Right lobe of liver (tissue), 6 donors: ENCODE results near the gene GPNMB. TPM values are rescaled to one million over a fixed set of nuclear protein-coding genes. Genes with fewer than 3 reads are reported as not detected.

Experiments
- ATAC-seq, 4 donors: fragments of 200-7000 bp; cut with Tn5 transposase; one replicate each; pipeline ENCODE4 v1.9.1; 2020; ENCODE audit warnings: mild to moderate bottlenecking in 4 of 4, moderate library complexity in 4 of 4
- DNase-seq, 3 donors: peaks; one replicate each; pipeline ENCODE4 v3.0.0-alpha.2; 2020
- H3K27ac ChIP-seq, 3 donors: fragments of 200-600 bp; one replicate each; pipeline ENCODE4 v1.8.0; 2022
- H3K27me3 ChIP-seq, 2 donors: fragments of 200-600 bp; one replicate each; pipeline ENCODE4 v1.8.0; 2022
- H3K36me3 ChIP-seq, 4 donors: fragments of 200-600 bp; sonication (generic) in 1 of 4; one replicate each; pipeline versions ENCODE4 v1.5.1 to v1.8.0; 2017 to 2022; ENCODE audit warnings: control low read depth in 1 of 4
- H3K4me1 ChIP-seq, 4 donors: fragments of 200-600 bp; sonication (generic) in 1 of 4; one replicate each; pipeline versions ENCODE4 v1.5.1 to v1.8.0; 2017 to 2022; ENCODE audit warnings: control low read depth in 1 of 4
- H3K4me3 ChIP-seq, 3 donors: fragments of 200-600 bp; one replicate each; pipeline ENCODE4 v1.8.0; 2022
- H3K9me3 ChIP-seq, 4 donors: fragments of 200-600 bp; sonication (generic) in 1 of 4; one replicate each; pipeline versions ENCODE4 v1.5.1 to v1.8.0; 2017 to 2022; ENCODE audit warnings: control low read depth in 1 of 4
- POLR2A ChIP-seq: fragments of 450-650 bp; IDR thresholded peaks from one replicate; pipeline ENCODE4 v1.6.1; 2017; ENCODE audit warnings: antibody characterized with exemption, mild to moderate bottlenecking
- WGBS: methylation state at CpG from one replicate; pipeline ENCODE4 v1.1.6; 2018; ENCODE audit warnings: low coverage, low lambda C conversion rate; ENCODE audit not compliant: insufficient coverage; ENCODE audit errors: missing lambda C conversion rate; 5-methylcytosine and 5-hydroxymethylcytosine counted together
- intact Hi-C, 2 donors: fragments of 100-400 bp; cut with DNase I; formaldehyde crosslinking; loops; one replicate each; pipeline versions ENCODE4 v1.11.2 to v1.14.1; 2022
- total RNA-seq, 6 experiments: library from RNA; depleted of rRNA in 2 of 6; stranded (reverse); fragments of >200 nt in 2 of 6; fragmentation: NEBNext Ultra II Directional in 3 of 6; extraction: Animal tissue kit (Norgen Biotek cat#: 25700) in 3 of 6; gene quantifications; one replicate each; pipeline versions ENCODE4 v1.1.0 to v1.2.4, GENCODE V29; 2016 to 2023
- TF ChIP-seq, protein P1 (sequence below), 4 donors: fragments of 200-600 bp in 3 of 4; fragments of 450-650 bp in 1 of 4; IDR thresholded peaks; one replicate each; pipeline versions ENCODE4 v1.5.1 to v1.8.0; 2016 to 2022; ENCODE audit warnings: antibody characterized with exemption in 4 of 4, mild to moderate bottlenecking in 2 of 4
- donor health status: DM: no; HTN: yes; CAD: no.
- donor health status: DM: no; HTN: no; CAD: no.
- donor health status: DM: no; HTN: no; CAD: no.
- donor health status: DM: no; HTN: yes; CAD: no.
- donor health status: DM: no; HTN: yes; CAD: no.

The GPNMB gene
- total RNA-seq, 6 experiments from 2014 or later: 5.8 to 64.9 (median 13.4) TPM

DNA sequence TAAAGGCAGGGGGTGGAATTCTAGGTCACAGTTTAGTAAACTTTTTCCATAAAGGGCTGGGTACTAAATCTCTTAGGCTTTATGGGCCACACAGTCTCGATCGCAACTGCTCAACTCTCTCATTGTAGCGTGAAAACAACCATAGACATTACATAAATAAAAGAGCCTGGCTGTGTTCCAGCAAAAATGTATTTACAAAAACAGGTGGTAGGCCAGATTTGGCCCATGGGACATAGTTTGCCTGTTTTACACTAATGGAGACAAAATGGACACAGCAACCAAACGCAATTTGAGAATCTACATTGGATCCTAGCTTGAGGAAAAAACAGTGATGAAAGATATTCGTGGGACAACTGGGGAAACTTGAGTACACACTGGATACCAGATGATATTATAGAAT lies 29.3 kb downstream of the GPNMB start:
- Histone ChIP-seq H3K4me3 (no peak overlapping the region), H3K4me1 (no peaks in the 10 kb centered on the region), H3K36me3 (no peaks in the 10 kb centered on the region), H3K27ac (no peak overlapping the region), H3K27me3 (no peaks in the 10 kb centered on the region), H3K9me3 (no peaks in the 10 kb centered on the region)
- DNase-seq (no peak), ATAC-seq (no peak)
- 84% methylated on average over 5 of the region's 5 CpGs for whole genome bisulfite sequencing
- TF ChIP-seq, protein P1, sequence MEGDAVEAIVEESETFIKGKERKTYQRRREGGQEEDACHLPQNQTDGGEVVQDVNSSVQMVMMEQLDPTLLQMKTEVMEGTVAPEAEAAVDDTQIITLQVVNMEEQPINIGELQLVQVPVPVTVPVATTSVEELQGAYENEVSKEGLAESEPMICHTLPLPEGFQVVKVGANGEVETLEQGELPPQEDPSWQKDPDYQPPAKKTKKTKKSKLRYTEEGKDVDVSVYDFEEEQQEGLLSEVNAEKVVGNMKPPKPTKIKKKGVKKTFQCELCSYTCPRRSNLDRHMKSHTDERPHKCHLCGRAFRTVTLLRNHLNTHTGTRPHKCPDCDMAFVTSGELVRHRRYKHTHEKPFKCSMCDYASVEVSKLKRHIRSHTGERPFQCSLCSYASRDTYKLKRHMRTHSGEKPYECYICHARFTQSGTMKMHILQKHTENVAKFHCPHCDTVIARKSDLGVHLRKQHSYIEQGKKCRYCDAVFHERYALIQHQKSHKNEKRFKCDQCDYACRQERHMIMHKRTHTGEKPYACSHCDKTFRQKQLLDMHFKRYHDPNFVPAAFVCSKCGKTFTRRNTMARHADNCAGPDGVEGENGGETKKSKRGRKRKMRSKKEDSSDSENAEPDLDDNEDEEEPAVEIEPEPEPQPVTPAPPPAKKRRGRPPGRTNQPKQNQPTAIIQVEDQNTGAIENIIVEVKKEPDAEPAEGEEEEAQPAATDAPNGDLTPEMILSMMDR (IDR thresholded peaks at IDR 0.05): no peak
- no peak for TF ChIP-seq POLR2A
- intact Hi-C loops: no loop called here

DNA sequence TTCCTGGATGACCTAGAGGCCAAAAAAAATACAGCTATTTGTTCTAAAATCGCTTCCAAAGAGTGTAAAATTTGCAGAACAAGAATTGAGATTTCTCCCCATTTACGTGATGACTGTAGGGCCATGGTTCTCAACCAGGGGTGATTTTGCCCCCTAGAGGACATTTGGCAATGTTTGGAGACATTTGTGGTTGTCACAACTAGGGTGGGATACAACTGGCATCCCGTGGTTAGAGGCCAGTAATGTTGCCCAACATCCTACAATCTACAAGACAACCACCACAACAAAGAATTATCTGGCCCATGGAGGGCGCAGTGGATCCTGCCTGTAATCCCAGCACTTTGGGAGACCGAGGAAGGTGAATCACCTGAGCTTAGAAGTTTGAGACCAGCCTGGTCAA lies 29.8 kb downstream of the GPNMB start:
- ATAC-seq: no peak
- TF ChIP-seq POLR2A: no peak
- TF ChIP-seq, protein P1 (IDR thresholded peaks at IDR 0.05): peak in 1 of 4 donors; percentile 8
- Histone ChIP-seq H3K36me3 (no peaks in the 10 kb centered on the region), H3K4me3 (no peak overlapping the region), H3K27me3 (no peaks in the 10 kb centered on the region), H3K9me3 (no peaks in the 10 kb centered on the region), H3K27ac (no peak overlapping the region), H3K4me1 (no peaks in the 10 kb centered on the region)
- no peak for DNase-seq
- 70% methylated on average over 5 of the region's 5 CpGs for WGBS
- intact Hi-C loops: no loop called here

DNA sequence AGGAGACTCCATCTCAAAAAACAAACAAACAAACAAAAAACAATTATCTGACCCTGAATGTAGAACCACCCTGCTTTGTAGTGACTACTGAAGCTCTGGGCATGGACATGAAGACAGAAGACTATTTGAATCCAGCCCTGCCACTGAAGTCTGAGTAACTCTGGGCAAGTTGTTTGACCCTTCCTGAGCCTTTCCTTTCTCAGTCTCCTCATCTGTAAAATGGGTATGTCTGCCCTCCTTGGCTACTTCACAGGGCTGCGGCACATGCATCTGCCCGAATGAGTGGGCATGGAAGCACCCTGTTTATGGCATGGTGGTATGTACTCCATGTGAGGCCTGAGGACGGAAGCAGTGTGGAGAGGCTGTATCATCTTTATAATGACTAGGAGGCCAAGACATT lies 30.4 kb downstream of the GPNMB start:
- no peak for DNase-seq
- TF ChIP-seq, protein P1 (IDR thresholded peaks at IDR 0.05): no peak
- no peak for TF ChIP-seq POLR2A
- no peak for ATAC-seq
- intact Hi-C loops: no loop called here
- Histone ChIP-seq H3K27me3 (no peaks in the 10 kb centered on the region), H3K9me3 (no peaks in the 10 kb centered on the region), H3K27ac (no peak overlapping the region), H3K36me3 (no peaks in the 10 kb centered on the region), H3K4me3 (no peak overlapping the region), H3K4me1 (no peaks in the 10 kb centered on the region)
- no CpG with 5 or more reads among the region's 3 CpGs for WGBS

GRCh38 chr7:23277359-23277989 lies 30.9 kb downstream of the GPNMB start:
- no peaks in the 10 kb centered on the region for H3K27me3 ChIP-seq
- no peaks in the 10 kb centered on the region for H3K9me3 ChIP-seq
- H3K4me3 ChIP-seq: no peak overlapping the region
- intact Hi-C loops: no loop called here
- peak; percentile 79 to 81 (median 80) for ATAC-seq
- TF ChIP-seq, protein P1 (IDR thresholded peaks at IDR 0.05): peak; percentile 71 to 78 (median 75)
- no peak for TF ChIP-seq POLR2A
- no peaks in the 10 kb centered on the region for H3K36me3 ChIP-seq
- no peak overlapping the region for H3K27ac ChIP-seq
- no peaks in the 10 kb centered on the region for H3K4me1 ChIP-seq
- DNase-seq: no peak
- 32% methylated on average over 6 of the region's 6 CpGs for WGBS
